ENCODE results near the gene PRTG. TPM values are rescaled to one million over a fixed set of nuclear protein-coding genes. Genes with fewer than 3 reads are reported as not detected.
"Not testable (repeated sequence)": the region's sequence is repeated elsewhere in the genome, so short reads cannot be mapped to it uniquely, and the experiment has no call there.

The PRTG gene
- total RNA-seq, 1 experiment from 2014 or later: 11.4 TPM

DNA sequence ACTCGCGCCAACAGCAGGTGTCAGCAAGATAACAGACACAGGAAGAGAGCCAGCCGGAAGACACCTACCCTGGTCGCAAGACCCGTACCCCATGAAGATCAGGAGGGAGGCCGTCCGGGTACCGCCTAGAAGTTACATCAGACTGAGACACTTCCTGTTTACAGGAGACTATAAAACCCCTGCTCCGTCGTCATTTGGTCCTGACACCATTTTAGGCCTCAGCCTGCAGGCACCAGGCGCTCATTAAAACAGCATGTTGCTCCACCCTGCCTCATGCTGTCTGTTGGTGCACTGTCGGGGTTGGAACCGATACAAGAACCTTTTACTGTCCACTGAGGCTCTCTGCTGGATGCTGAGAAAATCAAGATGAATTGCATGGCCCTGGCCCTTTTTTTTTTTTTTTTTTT lies 15.6 kb upstream of the PRTG start:
- intact Hi-C loops (cut with micrococcal nuclease; ENCODE audit: unreplicated experiment) (no loop called here), in situ Hi-C loops (cut with HindIII; ENCODE audit: low pct_unique_long_range_greater_than_20kb, low sequenced_read_pairs) (no loop called here)
- CTCF ChIA-PET: interaction anchor here (0.6 kb wide), 1 partner anchor 263 kb away, joined by 11 read pairs; no protein-coding TSS in a partner anchor
- TF ChIP-seq, protein P1, sequence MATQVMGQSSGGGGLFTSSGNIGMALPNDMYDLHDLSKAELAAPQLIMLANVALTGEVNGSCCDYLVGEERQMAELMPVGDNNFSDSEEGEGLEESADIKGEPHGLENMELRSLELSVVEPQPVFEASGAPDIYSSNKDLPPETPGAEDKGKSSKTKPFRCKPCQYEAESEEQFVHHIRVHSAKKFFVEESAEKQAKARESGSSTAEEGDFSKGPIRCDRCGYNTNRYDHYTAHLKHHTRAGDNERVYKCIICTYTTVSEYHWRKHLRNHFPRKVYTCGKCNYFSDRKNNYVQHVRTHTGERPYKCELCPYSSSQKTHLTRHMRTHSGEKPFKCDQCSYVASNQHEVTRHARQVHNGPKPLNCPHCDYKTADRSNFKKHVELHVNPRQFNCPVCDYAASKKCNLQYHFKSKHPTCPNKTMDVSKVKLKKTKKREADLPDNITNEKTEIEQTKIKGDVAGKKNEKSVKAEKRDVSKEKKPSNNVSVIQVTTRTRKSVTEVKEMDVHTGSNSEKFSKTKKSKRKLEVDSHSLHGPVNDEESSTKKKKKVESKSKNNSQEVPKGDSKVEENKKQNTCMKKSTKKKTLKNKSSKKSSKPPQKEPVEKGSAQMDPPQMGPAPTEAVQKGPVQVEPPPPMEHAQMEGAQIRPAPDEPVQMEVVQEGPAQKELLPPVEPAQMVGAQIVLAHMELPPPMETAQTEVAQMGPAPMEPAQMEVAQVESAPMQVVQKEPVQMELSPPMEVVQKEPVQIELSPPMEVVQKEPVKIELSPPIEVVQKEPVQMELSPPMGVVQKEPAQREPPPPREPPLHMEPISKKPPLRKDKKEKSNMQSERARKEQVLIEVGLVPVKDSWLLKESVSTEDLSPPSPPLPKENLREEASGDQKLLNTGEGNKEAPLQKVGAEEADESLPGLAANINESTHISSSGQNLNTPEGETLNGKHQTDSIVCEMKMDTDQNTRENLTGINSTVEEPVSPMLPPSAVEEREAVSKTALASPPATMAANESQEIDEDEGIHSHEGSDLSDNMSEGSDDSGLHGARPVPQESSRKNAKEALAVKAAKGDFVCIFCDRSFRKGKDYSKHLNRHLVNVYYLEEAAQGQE (IDR thresholded peaks at IDR 0.05; ENCODE audit: insufficient read depth in 1 of 2, low read depth in 2 of 2, low read length in 1 of 2): no peak
- TF ChIP-seq, protein P2, sequence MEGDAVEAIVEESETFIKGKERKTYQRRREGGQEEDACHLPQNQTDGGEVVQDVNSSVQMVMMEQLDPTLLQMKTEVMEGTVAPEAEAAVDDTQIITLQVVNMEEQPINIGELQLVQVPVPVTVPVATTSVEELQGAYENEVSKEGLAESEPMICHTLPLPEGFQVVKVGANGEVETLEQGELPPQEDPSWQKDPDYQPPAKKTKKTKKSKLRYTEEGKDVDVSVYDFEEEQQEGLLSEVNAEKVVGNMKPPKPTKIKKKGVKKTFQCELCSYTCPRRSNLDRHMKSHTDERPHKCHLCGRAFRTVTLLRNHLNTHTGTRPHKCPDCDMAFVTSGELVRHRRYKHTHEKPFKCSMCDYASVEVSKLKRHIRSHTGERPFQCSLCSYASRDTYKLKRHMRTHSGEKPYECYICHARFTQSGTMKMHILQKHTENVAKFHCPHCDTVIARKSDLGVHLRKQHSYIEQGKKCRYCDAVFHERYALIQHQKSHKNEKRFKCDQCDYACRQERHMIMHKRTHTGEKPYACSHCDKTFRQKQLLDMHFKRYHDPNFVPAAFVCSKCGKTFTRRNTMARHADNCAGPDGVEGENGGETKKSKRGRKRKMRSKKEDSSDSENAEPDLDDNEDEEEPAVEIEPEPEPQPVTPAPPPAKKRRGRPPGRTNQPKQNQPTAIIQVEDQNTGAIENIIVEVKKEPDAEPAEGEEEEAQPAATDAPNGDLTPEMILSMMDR (IDR thresholded peaks at IDR 0.05): no peak
- TF ChIP-seq TCF7L2 (IDR thresholded peaks at IDR 0.05; ENCODE audit: low read depth, low read length) (no peak), POLR2AphosphoS5 (IDR thresholded peaks at IDR 0.05; ENCODE audit: low read depth, low read length) (no peak), SIN3A (IDR thresholded peaks at IDR 0.05; ENCODE audit: borderline replicate concordance, insufficient read depth, low read depth, low read length) (no peak)
- no peaks in the 10 kb centered on the region for H3K36me3 ChIP-seq (ENCODE audit: control insufficient read depth, insufficient read depth, low read length)
- H3K9me3 ChIP-seq (ENCODE audit: control insufficient read depth, insufficient read depth, low read depth, low read length): no peaks in the 10 kb centered on the region
- no peak overlapping the region for H3K27ac ChIP-seq (ENCODE audit: low read length)
- no peak for DNase-seq (ENCODE audit: low read depth, low spot score)
- BruUV-seq (replicated peaks): no TSS peak
- no peak for ATAC-seq
- POLR2A ChIA-PET: no interaction called here
- no peaks in the 10 kb centered on the region for H3K4me1 ChIP-seq (ENCODE audit: control insufficient read depth, insufficient read depth, low read length)
- no peak overlapping the region for H3K4me3 ChIP-seq (ENCODE audit: low read depth in 2 of 2, low read length in 2 of 2)
- H3K27me3 ChIP-seq (ENCODE audit: control insufficient read depth, insufficient read depth, low read length): no peaks in the 10 kb centered on the region

GRCh38 chr15:55753433-55753832 lies 10.5 kb upstream of the PRTG start:
- CTCF ChIA-PET; BruUV-seq (replicated peaks); DNase-seq (ENCODE audit: low read depth, low spot score); H3K9me3 ChIP-seq (ENCODE audit: control insufficient read depth, insufficient read depth, low read depth, low read length); ATAC-seq; H3K4me1 ChIP-seq (ENCODE audit: control insufficient read depth, insufficient read depth, low read length); POLR2A ChIA-PET; H3K27ac ChIP-seq (ENCODE audit: low read length); H3K36me3 ChIP-seq (ENCODE audit: control insufficient read depth, insufficient read depth, low read length); H3K4me3 ChIP-seq (ENCODE audit: low read depth in 2 of 2, low read length in 2 of 2); H3K27me3 ChIP-seq (ENCODE audit: control insufficient read depth, insufficient read depth, low read length); intact Hi-C loops (cut with micrococcal nuclease; ENCODE audit: unreplicated experiment); in situ Hi-C loops (cut with HindIII; ENCODE audit: low pct_unique_long_range_greater_than_20kb, low sequenced_read_pairs): not testable (repeated sequence)

- Histone ChIP-seq H3K4me3 (ENCODE audit: low read depth in 2 of 2, low read length in 2 of 2) (no peak overlapping the region), H3K36me3 (ENCODE audit: control insufficient read depth, insufficient read depth, low read length) (no peaks in the 10 kb centered on the region), H3K27ac (ENCODE audit: low read length) (no peak overlapping the region), H3K4me1 (ENCODE audit: control insufficient read depth, insufficient read depth, low read length) (no peaks in the 10 kb centered on the region), H3K9me3 (ENCODE audit: control insufficient read depth, insufficient read depth, low read depth, low read length) (no peaks in the 10 kb centered on the region), H3K27me3 (ENCODE audit: control insufficient read depth, insufficient read depth, low read length) (no peaks in the 10 kb centered on the region)
- BruUV-seq (replicated peaks): no TSS peak
- CTCF ChIA-PET: no interaction called here
- POLR2A ChIA-PET: no interaction called here
- no peak for TF ChIP-seq TCF7L2 (IDR thresholded peaks at IDR 0.05; ENCODE audit: low read depth, low read length)
- TF ChIP-seq POLR2AphosphoS5 (IDR thresholded peaks at IDR 0.05; ENCODE audit: low read depth, low read length): no peak
- TF ChIP-seq, protein P1 (IDR thresholded peaks at IDR 0.05; ENCODE audit: insufficient read depth in 1 of 2, low read depth in 2 of 2, low read length in 1 of 2): no peak
- TF ChIP-seq, protein P2 (IDR thresholded peaks at IDR 0.05): no peak
- no peak for TF ChIP-seq SIN3A (IDR thresholded peaks at IDR 0.05; ENCODE audit: borderline replicate concordance, insufficient read depth, low read depth, low read length)
- in situ Hi-C loops (cut with HindIII; ENCODE audit: low pct_unique_long_range_greater_than_20kb, low sequenced_read_pairs) (no loop called here), intact Hi-C loops (cut with micrococcal nuclease; ENCODE audit: unreplicated experiment) (no loop called here)
- ATAC-seq (no peak), DNase-seq (ENCODE audit: low read depth, low spot score) (no peak)
Measured at GRCh38 chr15:55750706-55751105, 7.8 kb upstream of the PRTG start.
